CD4-positive, alpha-beta memory T cell (primary cell): ENCODE results near the gene ARHGAP22. TPM values are rescaled to one million over a fixed set of nuclear protein-coding genes. Genes with fewer than 3 reads are reported as not detected.

Source experiments
- CTCF ChIA-PET: fragments of 350-600 bp; sonication (Branson Sonifier 250); formaldehyde crosslinking; loops from one replicate; lab custom pipeline; 2021; ENCODE audit warnings: inconsistent platforms; ENCODE audit not compliant: partially characterized antibody; lab: Charles Lee
- POLR2A ChIA-PET: fragments of 350-600 bp; sonication (Branson Sonifier 250); formaldehyde crosslinking; loops from one replicate; lab custom pipeline; 2021; ENCODE audit not compliant: partially characterized antibody; lab: Charles Lee
- DNase-seq, 5 donors: peaks; one replicate each; pipeline versions ENCODE4 v3.0.0 to v3.0.0-alpha.2; 2020 to 2022; ENCODE audit warnings: mixed read lengths in 1 of 5
- H3K27ac ChIP-seq: one replicate; pipeline ENCODE4 v1.7.0; 2013; ENCODE audit warnings: low read depth, low read length
- H3K27me3 ChIP-seq: 2 replicates; pipeline ENCODE4 v1.7.0; 2013; ENCODE audit warnings: mild to moderate bottlenecking, low read length, moderate library complexity; ENCODE audit not compliant: insufficient read depth
- H3K36me3 ChIP-seq: 2 replicates; pipeline ENCODE4 v1.7.0; 2013; ENCODE audit warnings: mild to moderate bottlenecking, low read length, moderate library complexity; ENCODE audit not compliant: insufficient read depth
- H3K4me1 ChIP-seq: 2 replicates; pipeline ENCODE4 v1.7.0; 2013; ENCODE audit warnings: mild to moderate bottlenecking, low read length, moderate library complexity; ENCODE audit not compliant: insufficient read depth
- H3K4me3 ChIP-seq, 2 donors: one replicate each; pipeline ENCODE4 v1.7.0; 2013; ENCODE audit warnings: low read length in 2 of 2, mild to moderate bottlenecking in 1 of 2
- H3K9me3 ChIP-seq, 2 donors: one replicate each; pipeline ENCODE4 v1.7.0; 2013; ENCODE audit warnings: low read length in 2 of 2, control low read depth in 1 of 2; ENCODE audit not compliant: control insufficient read depth in 1 of 2
- H3K27ac Mint-ChIP-seq, 7 donors: one replicate each; pipeline ENCODE4 v1.8.0; 2020 to 2021; ENCODE audit warnings: mixed read lengths in 7 of 7, mild to moderate bottlenecking in 6 of 7, inconsistent platforms in 3 of 7, moderate library complexity in 3 of 7
- H3K27me3 Mint-ChIP-seq, 2 donors: one replicate each; pipeline ENCODE4 v1.8.0; 2020 to 2021; ENCODE audit warnings: mixed read lengths in 2 of 2
- H3K36me3 Mint-ChIP-seq, 2 donors: one replicate each; pipeline ENCODE4 v1.8.0; 2020 to 2021; ENCODE audit warnings: mixed read lengths in 2 of 2, inconsistent platforms in 1 of 2, mild to moderate bottlenecking in 1 of 2
- H3K4me1 Mint-ChIP-seq, 4 donors: one replicate each; pipeline ENCODE4 v1.8.0; 2020 to 2021; ENCODE audit warnings: mixed read lengths in 4 of 4, mild to moderate bottlenecking in 1 of 4
- H3K4me3 Mint-ChIP-seq, 8 donors: one replicate each; pipeline ENCODE4 v1.8.0; 2020 to 2021; ENCODE audit warnings: mixed read lengths in 8 of 8, mild to moderate bottlenecking in 7 of 8, moderate library complexity in 6 of 8, inconsistent platforms in 3 of 8
- H3K9me3 Mint-ChIP-seq, 8 donors: one replicate each; pipeline ENCODE4 v1.8.0; 2020 to 2021; ENCODE audit warnings: mixed read lengths in 8 of 8, mild to moderate bottlenecking in 5 of 8, inconsistent platforms in 3 of 8, moderate library complexity in 1 of 8
- intact Hi-C: fragments of 100-400 bp; cut with micrococcal nuclease; formaldehyde crosslinking; loops from one replicate; pipeline ENCODE4 v1.15.1; 2023
- polyA plus RNA-seq, 2 donors: library from polyadenylated mRNA; unstranded; fragments of 300-500 nt; fragmentation: Illumina TruSeq; gene quantifications; one replicate each; pipeline ENCODE4 v1.2.3, GENCODE V29; 2021
- total RNA-seq, 2 experiments: library from RNA; stranded (reverse); gene quantifications; one replicate each; pipeline ENCODE4 v1.2.3, GENCODE V29; 2021

ARHGAP22 gene
- total and polyA plus RNA-seq, 4 experiments from 2014 or later: 0.20 to 0.83 TPM; not detected in 2

GRCh38 chr10:48595539-48595932 lies 9.3 kb downstream of the ARHGAP22 start:
- POLR2A ChIA-PET: no interaction called here
- Mint-ChIP-seq H3K27me3 (peaks cover 4% of the 10 kb centered on the region in 2 donors), H3K4me3 (no peak overlapping the region), H3K27ac (no peak overlapping the region), H3K36me3 (no peaks in the 10 kb centered on the region), H3K9me3 (peaks cover 0 to 2% (median 0%) of the 10 kb centered on the region in 8 donors), H3K4me1 (no peaks in the 10 kb centered on the region)
- intact Hi-C loops: no loop called here
- no peak overlapping the region for H3K27ac ChIP-seq
- H3K36me3 ChIP-seq: no peaks in the 10 kb centered on the region
- no peaks in the 10 kb centered on the region for H3K27me3 ChIP-seq
- no peaks in the 10 kb centered on the region for H3K4me1 ChIP-seq
- no peak for DNase-seq
- H3K4me3 ChIP-seq: no peak overlapping the region
- no peaks in the 10 kb centered on the region for H3K9me3 ChIP-seq
- CTCF ChIA-PET: no interaction called here

- no peak overlapping the region for H3K4me3 Mint-ChIP-seq
These were observed 9.9 kb downstream of the ARHGAP22 start for GRCh38 chr10:48594803-48595538.

GRCh38 chr10:48594371-48594770 lies 10.5 kb downstream of the ARHGAP22 start:
- H3K27me3 ChIP-seq: no peaks in the 10 kb centered on the region
- H3K27ac ChIP-seq: no peak overlapping the region
- CTCF ChIA-PET: interaction anchor here (1.3 to 1.9 kb wide), 3 partner anchors 14 to 62 kb away, joined by 3 to 6 read pairs (median 5); no protein-coding TSS in a partner anchor
- H3K36me3 Mint-ChIP-seq: no peaks in the 10 kb centered on the region
- H3K9me3 ChIP-seq: no peaks in the 10 kb centered on the region
- H3K36me3 ChIP-seq: no peaks in the 10 kb centered on the region
- no peak for DNase-seq
- no peak overlapping the region for H3K4me3 Mint-ChIP-seq
- H3K4me1 ChIP-seq: no peaks in the 10 kb centered on the region
- intact Hi-C loops: no loop called here
- H3K4me1 Mint-ChIP-seq: no peaks in the 10 kb centered on the region
- POLR2A ChIA-PET: no interaction called here
- H3K27ac Mint-ChIP-seq: no peak overlapping the region
- H3K27me3 Mint-ChIP-seq: peaks cover 4 to 5% of the 10 kb centered on the region in 2 donors
- peaks cover 0 to 2% (median 0%) of the 10 kb centered on the region in 8 donors for H3K9me3 Mint-ChIP-seq
- H3K4me3 ChIP-seq: no peak overlapping the region

More at GRCh38 chr10:48594803-48595538, 9.9 kb downstream of the ARHGAP22 start:
- ChIA-PET CTCF (interaction anchor here (1.3 to 1.9 kb wide), 3 partner anchors 13 to 61 kb away, joined by 3 to 6 read pairs (median 5); no protein-coding TSS in a partner anchor), POLR2A (no interaction called here)
- H3K27ac ChIP-seq: no peak overlapping the region
- H3K4me1 Mint-ChIP-seq: no peaks in the 10 kb centered on the region
- H3K4me1 ChIP-seq: no peaks in the 10 kb centered on the region
- no peaks in the 10 kb centered on the region for H3K36me3 Mint-ChIP-seq
- no peaks in the 10 kb centered on the region for H3K27me3 ChIP-seq
- no peaks in the 10 kb centered on the region for H3K9me3 ChIP-seq
- intact Hi-C loops: no loop called here
- no peak overlapping the region for H3K4me3 ChIP-seq
- peaks cover 0 to 2% (median 0%) of the 10 kb centered on the region in 8 donors for H3K9me3 Mint-ChIP-seq
- H3K27ac Mint-ChIP-seq: no peak overlapping the region
- peaks cover 4% of the 10 kb centered on the region in 2 donors for H3K27me3 Mint-ChIP-seq
- DNase-seq: no peak
- H3K36me3 ChIP-seq: no peaks in the 10 kb centered on the region

GRCh38 chr10:48592346-48592745 lies 12.5 kb downstream of the ARHGAP22 start:
- H3K27me3 Mint-ChIP-seq: peaks cover 0 to 5% of the 10 kb centered on the region in 2 donors
- no peak overlapping the region for H3K27ac ChIP-seq
- ChIA-PET POLR2A (no interaction called here), CTCF (no interaction called here)
- intact Hi-C loops: no loop called here
- H3K36me3 ChIP-seq: no peaks in the 10 kb centered on the region
- no peaks in the 10 kb centered on the region for H3K4me1 Mint-ChIP-seq
- no peak overlapping the region for H3K4me3 ChIP-seq
- H3K27me3 ChIP-seq: no peaks in the 10 kb centered on the region
- no peaks in the 10 kb centered on the region for H3K36me3 Mint-ChIP-seq
- no peak overlapping the region for H3K4me3 Mint-ChIP-seq
- peaks cover 0 to 2% (median 0%) of the 10 kb centered on the region in 8 donors for H3K9me3 Mint-ChIP-seq
- H3K4me1 ChIP-seq: no peaks in the 10 kb centered on the region
- H3K27ac Mint-ChIP-seq: no peak overlapping the region
- no peak for DNase-seq
- no peaks in the 10 kb centered on the region for H3K9me3 ChIP-seq

- H3K27me3 Mint-ChIP-seq: peaks cover 0 to 5% of the 10 kb centered on the region in 2 donors
- H3K9me3 ChIP-seq: no peaks in the 10 kb centered on the region
- no peaks in the 10 kb centered on the region for H3K27me3 ChIP-seq
- no peak overlapping the region for H3K4me3 Mint-ChIP-seq
- no peaks in the 10 kb centered on the region for H3K4me1 Mint-ChIP-seq
- H3K36me3 Mint-ChIP-seq: no peaks in the 10 kb centered on the region
- no peak overlapping the region for H3K27ac Mint-ChIP-seq
- DNase-seq: no peak
- no peaks in the 10 kb centered on the region for H3K36me3 ChIP-seq
- H3K4me1 ChIP-seq: no peaks in the 10 kb centered on the region
- POLR2A ChIA-PET: no interaction called here
- peaks cover 0 to 2% (median 0%) of the 10 kb centered on the region in 8 donors for H3K9me3 Mint-ChIP-seq
- CTCF ChIA-PET: no interaction called here
- intact Hi-C loops: no loop called here
- no peak overlapping the region for H3K27ac ChIP-seq
- H3K4me3 ChIP-seq: no peak overlapping the region
These were observed 13.9 kb downstream of the ARHGAP22 start for GRCh38 chr10:48590945-48591344.

- H3K9me3 Mint-ChIP-seq: peaks cover 0 to 7% (median 1%) of the 10 kb centered on the region in 8 donors
- intact Hi-C loops: no loop called here
- Histone ChIP-seq H3K4me1 (no peaks in the 10 kb centered on the region), H3K9me3 (no peaks in the 10 kb centered on the region), H3K4me3 (no peak overlapping the region), H3K36me3 (no peaks in the 10 kb centered on the region), H3K27me3 (no peaks in the 10 kb centered on the region), H3K27ac (no peak overlapping the region)
- POLR2A ChIA-PET: no interaction called here
- H3K4me1 Mint-ChIP-seq: no peaks in the 10 kb centered on the region
- peaks cover 0 to 5% of the 10 kb centered on the region in 2 donors for H3K27me3 Mint-ChIP-seq
- H3K36me3 Mint-ChIP-seq: no peaks in the 10 kb centered on the region
- H3K4me3 Mint-ChIP-seq: no peak overlapping the region
- CTCF ChIA-PET: no interaction called here
- H3K27ac Mint-ChIP-seq: no peak overlapping the region
- no peak for DNase-seq
These were observed 15.6 kb downstream of the ARHGAP22 start for GRCh38 chr10:48589266-48589665.

- no peak overlapping the region for H3K4me3 Mint-ChIP-seq
- no peak overlapping the region for H3K27ac ChIP-seq
- no peaks in the 10 kb centered on the region for H3K27me3 ChIP-seq
- no peaks in the 10 kb centered on the region for H3K4me1 Mint-ChIP-seq
- no peaks in the 10 kb centered on the region for H3K36me3 Mint-ChIP-seq
- DNase-seq: no peak
- no peak overlapping the region for H3K27ac Mint-ChIP-seq
- ChIA-PET POLR2A (no interaction called here), CTCF (no interaction called here)
- no peaks in the 10 kb centered on the region for H3K9me3 ChIP-seq
- H3K4me1 ChIP-seq: no peaks in the 10 kb centered on the region
- no peak overlapping the region for H3K4me3 ChIP-seq
- peaks cover 0 to 7% (median 1%) of the 10 kb centered on the region in 8 donors for H3K9me3 Mint-ChIP-seq
- intact Hi-C loops: no loop called here
- no peaks in the 10 kb centered on the region for H3K36me3 ChIP-seq
- H3K27me3 Mint-ChIP-seq: peaks cover 0 to 4% of the 10 kb centered on the region in 2 donors
These were observed 17.1 kb downstream of the ARHGAP22 start for GRCh38 chr10:48587819-48588218.
